ENCODE measurements around the gene E2F6. TPM values are rescaled to one million over a fixed set of nuclear protein-coding genes. Genes with fewer than 3 reads are reported as not detected.
A peak's percentile ranks its signal among the peaks of the same experiment; 100 is the strongest.

Gene E2F6
- polyA plus RNA-seq, 4 donors: 4.6 to 15.3 (median 5.7) TPM

- Histone ChIP-seq H3K27ac (ENCODE audit: low read depth in 1 of 3, low read length in 2 of 3) (no peak overlapping the region), H3K4me3 (ENCODE audit: low read depth in 1 of 3, low read length in 3 of 3) (no peak overlapping the region), H3K4me1 (ENCODE audit: control insufficient read depth in 3 of 3, insufficient read depth in 2 of 3, low read depth in 1 of 3, low read length in 2 of 3) (no peaks in the 10 kb centered on the region), H3K27me3 (ENCODE audit: control insufficient read depth in 3 of 3, insufficient read depth in 3 of 3, low read length in 3 of 3) (peaks cover 0 to 13% (median 3%) of the 10 kb centered on the region in 3 donors), H3K36me3 (ENCODE audit: control insufficient read depth in 3 of 3, insufficient read depth in 2 of 3, low read depth in 1 of 3, low read length in 3 of 3) (no peaks in the 10 kb centered on the region), H3K9me3 (ENCODE audit: control insufficient read depth in 2 of 2, insufficient read depth in 1 of 2, low read depth in 1 of 2, low read length in 1 of 2) (no peaks in the 10 kb centered on the region)
- no peak for FAIRE-seq
- 30 to 53% (median 44%) methylated on average over 3 of the region's 3 CpGs for WGBS, 3 donors
- no peak for DNase-seq
These were observed 22.8 kb upstream of the E2F6 start for GRCh38 chr2:11488809-11489208.

- Histone ChIP-seq H3K27me3 (ENCODE audit: control insufficient read depth in 3 of 3, insufficient read depth in 3 of 3, low read length in 3 of 3) (peaks cover 10 to 37% (median 19%) of the 10 kb centered on the region in 3 donors), H3K4me1 (ENCODE audit: control insufficient read depth in 3 of 3, insufficient read depth in 2 of 3, low read depth in 1 of 3, low read length in 2 of 3) (peaks cover 0 to 6% (median 0%) of the 10 kb centered on the region in 3 donors), H3K4me3 (ENCODE audit: low read depth in 1 of 3, low read length in 3 of 3) (peak overlapping the region in 1 of 3 donors; percentile 51), H3K9me3 (ENCODE audit: control insufficient read depth in 2 of 2, insufficient read depth in 1 of 2, low read depth in 1 of 2, low read length in 1 of 2) (no peaks in the 10 kb centered on the region), H3K27ac (ENCODE audit: low read depth in 1 of 3, low read length in 2 of 3) (no peak overlapping the region), H3K36me3 (ENCODE audit: control insufficient read depth in 3 of 3, insufficient read depth in 2 of 3, low read depth in 1 of 3, low read length in 3 of 3) (no peaks in the 10 kb centered on the region)
- 57 to 63% (median 61%) methylated on average over 7 of the region's 7 CpGs for WGBS, 3 donors
- FAIRE-seq: no peak
- no peak for DNase-seq
These were observed 18.1 kb upstream of the E2F6 start for GRCh38 chr2:11483806-11484617.

GRCh38 chr2:11482473-11483035, 16.6 kb upstream of the E2F6 start:
- Histone ChIP-seq H3K4me3 (ENCODE audit: low read depth in 1 of 3, low read length in 3 of 3) (peak overlapping the region in 2 of 3 donors; percentile 15 to 52), H3K4me1 (ENCODE audit: control insufficient read depth in 3 of 3, insufficient read depth in 2 of 3, low read depth in 1 of 3, low read length in 2 of 3) (peaks cover 0 to 6% (median 0%) of the 10 kb centered on the region in 3 donors), H3K27me3 (ENCODE audit: control insufficient read depth in 3 of 3, insufficient read depth in 3 of 3, low read length in 3 of 3) (peaks cover 10 to 45% (median 19%) of the 10 kb centered on the region in 3 donors), H3K36me3 (ENCODE audit: control insufficient read depth in 3 of 3, insufficient read depth in 2 of 3, low read depth in 1 of 3, low read length in 3 of 3) (no peaks in the 10 kb centered on the region), H3K27ac (ENCODE audit: low read depth in 1 of 3, low read length in 2 of 3) (no peak overlapping the region), H3K9me3 (ENCODE audit: control insufficient read depth in 2 of 2, insufficient read depth in 1 of 2, low read depth in 1 of 2, low read length in 1 of 2) (no peaks in the 10 kb centered on the region)
- WGBS, 3 donors: 1 to 2% (median 1%) methylated on average over 26 to 70 of the region's 70 CpGs
- FAIRE-seq (no peak), DNase-seq (peak in 1 of 2 donors; percentile 50)

DNA sequence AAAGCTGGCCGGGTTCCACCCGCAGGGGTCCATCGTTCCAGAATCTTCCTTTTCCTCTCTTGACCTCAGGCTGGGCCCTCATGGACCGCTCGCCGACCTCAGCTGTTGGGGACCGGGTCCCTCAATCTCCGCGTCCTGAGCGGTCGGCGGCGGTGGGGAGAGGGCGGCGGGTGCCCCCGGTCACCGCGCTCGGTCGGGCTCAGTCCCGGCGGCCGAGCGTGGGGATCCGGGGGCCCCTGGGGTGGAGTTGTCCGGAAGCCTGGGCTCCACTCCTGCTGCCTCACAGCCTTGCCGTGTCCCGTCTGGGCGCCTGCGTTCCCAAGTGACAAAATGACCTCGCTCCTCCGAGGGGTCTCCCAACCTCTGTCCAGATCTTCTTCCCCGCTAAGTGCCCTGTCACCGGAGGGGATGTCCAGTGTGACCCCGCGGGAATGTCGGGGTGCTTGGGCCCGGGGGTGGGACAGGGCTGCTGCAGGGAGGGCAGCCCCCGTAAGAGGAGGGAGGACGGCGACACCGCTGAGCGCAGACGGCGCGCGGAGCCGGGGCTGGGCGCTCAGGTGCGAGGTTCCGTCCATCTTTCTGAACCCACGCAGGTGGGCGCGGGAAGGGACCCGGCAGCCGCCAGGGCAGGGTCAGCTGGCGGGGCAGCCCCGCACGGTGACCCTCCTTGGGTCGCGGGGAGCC, 16.0 kb upstream of the E2F6 start:
- Histone ChIP-seq H3K4me3 (ENCODE audit: low read depth in 1 of 3, low read length in 3 of 3) (no peak overlapping the region), H3K4me1 (ENCODE audit: control insufficient read depth in 3 of 3, insufficient read depth in 2 of 3, low read depth in 1 of 3, low read length in 2 of 3) (peaks cover 0 to 6% (median 0%) of the 10 kb centered on the region in 3 donors), H3K27me3 (ENCODE audit: control insufficient read depth in 3 of 3, insufficient read depth in 3 of 3, low read length in 3 of 3) (peaks cover 10 to 45% (median 19%) of the 10 kb centered on the region in 3 donors), H3K9me3 (ENCODE audit: control insufficient read depth in 2 of 2, insufficient read depth in 1 of 2, low read depth in 1 of 2, low read length in 1 of 2) (no peaks in the 10 kb centered on the region), H3K36me3 (ENCODE audit: control insufficient read depth in 3 of 3, insufficient read depth in 2 of 3, low read depth in 1 of 3, low read length in 3 of 3) (no peaks in the 10 kb centered on the region), H3K27ac (ENCODE audit: low read depth in 1 of 3, low read length in 2 of 3) (no peak overlapping the region)
- DNase-seq (no peak), FAIRE-seq (no peak)
- WGBS, 3 donors: 35 to 46% (median 38%) methylated on average over 56 to 61 of the region's 61 CpGs

DNA sequence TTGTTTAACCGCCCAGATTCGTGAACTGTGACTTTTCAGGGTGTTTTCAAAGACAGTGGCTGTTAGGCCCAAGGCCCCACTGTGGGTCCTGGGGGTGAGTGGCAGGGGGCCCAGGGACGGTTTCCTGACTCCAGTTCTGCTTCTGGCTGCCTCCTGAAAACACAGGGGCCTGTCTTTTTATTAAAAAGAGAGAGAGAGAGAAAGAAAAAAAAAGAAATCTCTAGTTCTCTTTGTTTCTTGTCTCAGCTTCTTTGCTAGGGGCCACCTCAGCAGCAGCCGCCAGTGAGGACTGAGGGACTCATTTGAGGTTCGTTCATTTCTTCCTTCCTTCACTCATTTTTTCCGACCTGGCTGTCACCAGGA, 15.4 kb upstream of the E2F6 start:
- WGBS, 3 donors: 67 to 74% (median 69%) methylated on average over 6 of the region's 6 CpGs
- DNase-seq (no peak), FAIRE-seq (no peak)
- H3K9me3 ChIP-seq (ENCODE audit: control insufficient read depth in 2 of 2, insufficient read depth in 1 of 2, low read depth in 1 of 2, low read length in 1 of 2): no peaks in the 10 kb centered on the region
- no peak overlapping the region for H3K27ac ChIP-seq (ENCODE audit: low read depth in 1 of 3, low read length in 2 of 3)
- H3K36me3 ChIP-seq (ENCODE audit: control insufficient read depth in 3 of 3, insufficient read depth in 2 of 3, low read depth in 1 of 3, low read length in 3 of 3): no peaks in the 10 kb centered on the region
- H3K4me1 ChIP-seq (ENCODE audit: control insufficient read depth in 3 of 3, insufficient read depth in 2 of 3, low read depth in 1 of 3, low read length in 2 of 3): peaks cover 0 to 6% (median 0%) of the 10 kb centered on the region in 3 donors
- H3K4me3 ChIP-seq (ENCODE audit: low read depth in 1 of 3, low read length in 3 of 3): no peak overlapping the region
- H3K27me3 ChIP-seq (ENCODE audit: control insufficient read depth in 3 of 3, insufficient read depth in 3 of 3, low read length in 3 of 3): peaks cover 10 to 45% (median 19%) of the 10 kb centered on the region in 3 donors

- Histone ChIP-seq H3K4me1 (ENCODE audit: control insufficient read depth in 3 of 3, insufficient read depth in 2 of 3, low read depth in 1 of 3, low read length in 2 of 3) (peaks cover 0 to 6% (median 0%) of the 10 kb centered on the region in 3 donors), H3K27ac (ENCODE audit: low read depth in 1 of 3, low read length in 2 of 3) (no peak overlapping the region), H3K27me3 (ENCODE audit: control insufficient read depth in 3 of 3, insufficient read depth in 3 of 3, low read length in 3 of 3) (peaks cover 10 to 45% (median 19%) of the 10 kb centered on the region in 3 donors), H3K4me3 (ENCODE audit: low read depth in 1 of 3, low read length in 3 of 3) (no peak overlapping the region), H3K9me3 (ENCODE audit: control insufficient read depth in 2 of 2, insufficient read depth in 1 of 2, low read depth in 1 of 2, low read length in 1 of 2) (no peaks in the 10 kb centered on the region), H3K36me3 (ENCODE audit: control insufficient read depth in 3 of 3, insufficient read depth in 2 of 3, low read depth in 1 of 3, low read length in 3 of 3) (no peaks in the 10 kb centered on the region)
- DNase-seq: no peak
- FAIRE-seq: no peak
- 54 to 70% (median 58%) methylated on average over 7 of the region's 7 CpGs for WGBS, 3 donors
These were observed 14.9 kb upstream of the E2F6 start for GRCh38 chr2:11480859-11481258.

DNA sequence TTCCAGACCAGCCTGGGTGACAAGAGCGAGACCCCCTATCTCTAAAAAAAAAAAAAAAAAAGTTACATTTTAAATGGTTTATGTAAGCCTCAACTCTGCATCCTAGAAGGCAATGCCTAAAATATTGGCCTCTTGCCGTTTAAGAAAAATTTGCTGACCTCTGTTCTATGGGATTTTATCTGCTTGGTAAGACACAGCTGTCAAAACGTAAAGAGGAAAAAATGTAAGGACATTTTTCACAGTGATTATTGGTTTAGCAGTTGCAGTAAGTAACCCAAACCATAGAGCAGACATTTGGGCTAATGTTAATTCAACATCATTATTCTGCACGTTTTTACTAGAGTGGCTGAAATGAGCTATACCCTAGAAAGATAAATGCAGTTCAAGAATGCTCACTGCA, 14.4 kb upstream of the E2F6 start:
- 47 to 58% (median 54%) methylated on average over 4 of the region's 4 CpGs for WGBS, 3 donors
- H3K4me3 ChIP-seq (ENCODE audit: low read depth in 1 of 3, low read length in 3 of 3): no peak overlapping the region
- no peak overlapping the region for H3K27ac ChIP-seq (ENCODE audit: low read depth in 1 of 3, low read length in 2 of 3)
- no peaks in the 10 kb centered on the region for H3K36me3 ChIP-seq (ENCODE audit: control insufficient read depth in 3 of 3, insufficient read depth in 2 of 3, low read depth in 1 of 3, low read length in 3 of 3)
- H3K27me3 ChIP-seq (ENCODE audit: control insufficient read depth in 3 of 3, insufficient read depth in 3 of 3, low read length in 3 of 3): peaks cover 10 to 45% (median 19%) of the 10 kb centered on the region in 3 donors
- DNase-seq (no peak), FAIRE-seq (no peak)
- H3K9me3 ChIP-seq (ENCODE audit: control insufficient read depth in 2 of 2, insufficient read depth in 1 of 2, low read depth in 1 of 2, low read length in 1 of 2): no peaks in the 10 kb centered on the region
- peaks cover 0 to 6% (median 0%) of the 10 kb centered on the region in 3 donors for H3K4me1 ChIP-seq (ENCODE audit: control insufficient read depth in 3 of 3, insufficient read depth in 2 of 3, low read depth in 1 of 3, low read length in 2 of 3)

DNA sequence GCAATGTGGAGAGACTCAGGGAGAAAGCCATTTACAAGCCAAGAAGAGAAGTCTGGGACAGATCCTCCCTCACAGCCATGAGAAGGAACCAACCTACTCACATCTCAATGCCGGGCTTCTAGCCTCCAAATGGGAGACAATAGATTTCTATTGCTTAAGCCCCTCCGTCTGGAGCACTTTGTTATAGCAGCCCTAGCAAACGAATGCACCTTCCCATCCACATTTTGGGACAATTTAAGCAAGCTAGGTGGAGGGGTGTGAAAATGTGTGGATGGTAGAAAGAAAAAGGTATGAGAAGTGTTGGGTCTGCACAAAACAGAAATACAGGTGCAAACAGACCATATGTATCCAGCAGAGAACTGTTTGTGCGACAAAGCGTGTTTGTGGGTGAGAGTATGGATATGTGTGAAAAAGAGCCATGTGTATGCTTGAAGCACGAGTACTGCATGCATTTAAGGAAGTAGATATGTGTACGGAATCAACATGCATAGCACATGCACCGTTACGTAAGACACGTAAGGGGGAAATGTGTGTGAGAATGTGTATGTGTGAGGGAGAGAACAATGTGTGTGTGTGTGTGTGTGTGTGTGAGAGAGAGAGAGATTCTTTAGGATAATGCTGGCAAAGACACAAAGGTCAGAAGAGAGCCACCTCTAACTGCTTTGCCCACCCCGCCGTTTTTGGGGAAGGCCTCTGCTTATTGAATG, 13.1 kb upstream of the E2F6 start:
- Histone ChIP-seq H3K4me1 (ENCODE audit: control insufficient read depth in 3 of 3, insufficient read depth in 2 of 3, low read depth in 1 of 3, low read length in 2 of 3) (peaks cover 0 to 6% (median 0%) of the 10 kb centered on the region in 3 donors), H3K9me3 (ENCODE audit: control insufficient read depth in 2 of 2, insufficient read depth in 1 of 2, low read depth in 1 of 2, low read length in 1 of 2) (no peaks in the 10 kb centered on the region), H3K27me3 (ENCODE audit: control insufficient read depth in 3 of 3, insufficient read depth in 3 of 3, low read length in 3 of 3) (peaks cover 8 to 41% (median 19%) of the 10 kb centered on the region in 3 donors), H3K27ac (ENCODE audit: low read depth in 1 of 3, low read length in 2 of 3) (no peak overlapping the region), H3K4me3 (ENCODE audit: low read depth in 1 of 3, low read length in 3 of 3) (no peak overlapping the region), H3K36me3 (ENCODE audit: control insufficient read depth in 3 of 3, insufficient read depth in 2 of 3, low read depth in 1 of 3, low read length in 3 of 3) (no peaks in the 10 kb centered on the region)
- FAIRE-seq (no peak), DNase-seq (no peak)
- WGBS, 3 donors: 69 to 82% (median 78%) methylated on average over 12 of the region's 12 CpGs
